T-cell (primary cell): ENCODE measurements around the gene PLXND1. TPM values are rescaled to one million over a fixed set of nuclear protein-coding genes. Genes with fewer than 3 reads are reported as not detected.

Source experiments
- ATAC-seq, 4 experiments: fragments of 200-7000 bp in 3 of 4; fragments of 150-1000 bp in 1 of 4; cut with Tn5 transposase; replicated peaks in 1 of 4; 1 replicate in 3 of 4; 2 replicates in 1 of 4; pipeline ENCODE4 v1.10.0; 2021; ENCODE audit warnings: moderate library complexity in 3 of 4, mild to moderate bottlenecking in 2 of 4, moderate number of reproducible peaks in 1 of 4
- CTCF ChIA-PET, 2 donors: fragments of 300-600 bp; sonication (Branson Sonifier 250); formaldehyde crosslinking; loops; one replicate each; lab custom pipeline; 2022; ENCODE audit warnings: antibody characterized with exemption in 2 of 2; lab: Charles Lee
- POLR2A ChIA-PET, 2 donors: fragments of 300-600 bp; sonication (Branson Sonifier 250); formaldehyde crosslinking; loops; one replicate each; lab custom pipeline; 2022; ENCODE audit warnings: antibody characterized with exemption in 2 of 2; lab: Charles Lee
- DNase-seq, 35 experiments: peaks; one replicate each; pipeline versions ENCODE4 v3.0.0 to v3.0.0-alpha.2; 2013 to 2023
- H3K27ac ChIP-seq: one replicate; pipeline ENCODE4 v1.5.1; 2013; ENCODE audit warnings: low read length
- H3K27me3 ChIP-seq, 2 experiments: replicated peaks in 1 of 2; 1 replicate in 1 of 2; 2 replicates in 1 of 2; pipeline versions ENCODE4 v1.6.1 to v1.7.0; 2013; ENCODE audit warnings: low read length in 1 of 2, mixed read lengths in 1 of 2; ENCODE audit not compliant: control insufficient read depth in 2 of 2, insufficient read depth in 2 of 2; ENCODE audit errors: extremely low read depth in 1 of 2
- H3K36me3 ChIP-seq, 2 donors: 1 replicate in 1 of 2; 2 replicates in 1 of 2; pipeline versions ENCODE4 v1.6.1 to v1.7.0; 2013; ENCODE audit warnings: low read length in 1 of 2; ENCODE audit not compliant: control insufficient read depth in 2 of 2, insufficient read depth in 1 of 2; ENCODE audit errors: extremely low read depth in 1 of 2
- H3K4me1 ChIP-seq, 2 experiments: 1 replicate in 1 of 2; 2 replicates in 1 of 2; pipeline versions ENCODE4 v1.6.1 to v1.7.0; 2013; ENCODE audit warnings: low read length in 2 of 2, mixed read lengths in 1 of 2; ENCODE audit not compliant: insufficient read depth in 2 of 2, control insufficient read depth in 1 of 2; ENCODE audit errors: extremely low read depth in 1 of 2
- H3K4me3 ChIP-seq, 2 donors: 1 replicate in 1 of 2; 2 replicates in 1 of 2; pipeline versions ENCODE4 v1.5.1 to v1.7.0; 2013; ENCODE audit warnings: mild to moderate bottlenecking in 2 of 2, low read length in 1 of 2, moderate library complexity in 1 of 2; ENCODE audit not compliant: control insufficient read depth in 1 of 2; ENCODE audit errors: extremely low read depth in 1 of 2
- H3K9me3 ChIP-seq: 2 replicates; pipeline ENCODE4 v1.7.0; 2013
- H3K27ac Mint-ChIP-seq, 2 donors: one replicate each; pipeline ENCODE4 v1.8.0; 2020 to 2021; ENCODE audit warnings: mild to moderate bottlenecking in 2 of 2, mixed read lengths in 2 of 2
- H3K27me3 Mint-ChIP-seq, 2 donors: one replicate each; pipeline ENCODE4 v1.8.0; 2021 to 2022; ENCODE audit warnings: mixed read lengths in 2 of 2
- H3K36me3 Mint-ChIP-seq: one replicate; pipeline ENCODE4 v1.8.0; 2021; ENCODE audit warnings: mixed read lengths
- H3K4me1 Mint-ChIP-seq, 3 donors: one replicate each; pipeline ENCODE4 v1.8.0; 2020 to 2022; ENCODE audit warnings: mixed read lengths in 3 of 3, mild to moderate bottlenecking in 1 of 3
- H3K4me3 Mint-ChIP-seq, 3 donors: one replicate each; pipeline ENCODE4 v1.8.0; 2020 to 2022; ENCODE audit warnings: mild to moderate bottlenecking in 3 of 3, mixed read lengths in 3 of 3, moderate library complexity in 3 of 3
- H3K9me3 Mint-ChIP-seq, 3 donors: one replicate each; pipeline ENCODE4 v1.8.0; 2020 to 2022; ENCODE audit warnings: mixed read lengths in 3 of 3
- WGBS: methylation state at CpG from one replicate; pipeline ENCODE4 v1.1.5; 2013; ENCODE audit warnings: missing lambda C conversion rate; ENCODE audit not compliant: insufficient coverage; 5-methylcytosine and 5-hydroxymethylcytosine counted together
- total RNA-seq, 35 experiments: library from RNA in 6 of 35; stranded (reverse) in 6 of 35; fragments of 120-200 nt in 1 of 35; gene quantifications; one replicate each; pipeline versions ENCODE4 v1.2.1 to v1.2.4 and lab custom pipeline; 2013 to 2026

Gene PLXND1
- total RNA-seq, 5 donors from 2014 or later (not counting 1 experiment from before 2014, with no cell fraction given): 13.6 to 53.3 (median 44.9) TPM

DNA sequence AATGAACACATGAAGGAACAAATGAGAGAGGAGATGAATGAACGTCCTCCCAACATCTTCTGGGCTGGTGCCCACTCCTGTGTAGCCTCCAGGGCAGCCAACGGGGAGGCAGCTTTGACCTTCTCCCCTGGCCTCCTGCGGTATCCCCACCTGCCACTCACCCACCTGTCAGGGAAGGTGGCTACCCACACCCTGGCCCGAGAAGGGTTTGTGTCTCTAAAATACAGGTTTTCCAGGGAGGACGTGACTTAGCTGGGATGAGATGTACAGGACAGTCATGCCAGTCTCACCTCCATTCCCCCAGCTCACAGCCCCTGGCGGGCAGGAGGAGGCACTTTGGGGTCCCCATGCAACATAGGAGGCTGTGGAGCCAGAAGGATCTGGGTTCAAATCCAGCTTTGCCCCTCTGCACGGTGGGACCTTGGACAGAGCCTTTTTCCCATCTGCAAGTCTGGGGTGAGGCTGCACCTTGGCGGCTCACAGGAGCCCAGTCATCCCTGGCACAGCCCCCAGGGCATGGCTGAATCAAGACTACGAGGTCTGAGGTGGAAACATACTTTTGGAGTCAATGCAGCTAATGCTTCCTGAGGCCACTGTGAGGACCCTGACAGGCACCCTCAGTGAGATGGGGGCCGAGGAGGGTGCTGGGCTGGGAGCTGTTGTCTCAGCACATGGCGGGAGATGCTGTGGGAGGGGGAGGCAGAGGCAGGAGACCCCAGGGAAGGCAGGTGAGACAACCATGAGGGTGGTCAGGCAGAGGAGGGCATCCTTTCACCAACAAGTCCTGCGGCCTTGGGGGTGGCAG lies 11.1 kb upstream of the PLXND1 start:
- no peak for ATAC-seq
- H3K36me3 ChIP-seq: no peaks in the 10 kb centered on the region
- peaks cover 0 to 23% of the 10 kb centered on the region in 2 experiments for H3K27me3 ChIP-seq
- Mint-ChIP-seq H3K9me3 (no peaks in the 10 kb centered on the region), H3K27ac (no peak overlapping the region), H3K4me3 (no peak overlapping the region), H3K36me3 (no peaks in the 10 kb centered on the region), H3K27me3 (peaks cover 6% of the 10 kb centered on the region in 2 donors), H3K4me1 (peaks cover 7 to 9% (median 9%) of the 10 kb centered on the region in 3 donors)
- no peaks in the 10 kb centered on the region for H3K9me3 ChIP-seq
- ChIA-PET CTCF (no interaction called here), POLR2A (no interaction called here)
- H3K4me3 ChIP-seq: no peak overlapping the region
- H3K27ac ChIP-seq: no peak overlapping the region
- peaks cover 2 to 20% of the 10 kb centered on the region in 2 experiments for H3K4me1 ChIP-seq
- WGBS: 78% methylated on average over 6 of the region's 12 CpGs
- DNase-seq: no peak

DNA sequence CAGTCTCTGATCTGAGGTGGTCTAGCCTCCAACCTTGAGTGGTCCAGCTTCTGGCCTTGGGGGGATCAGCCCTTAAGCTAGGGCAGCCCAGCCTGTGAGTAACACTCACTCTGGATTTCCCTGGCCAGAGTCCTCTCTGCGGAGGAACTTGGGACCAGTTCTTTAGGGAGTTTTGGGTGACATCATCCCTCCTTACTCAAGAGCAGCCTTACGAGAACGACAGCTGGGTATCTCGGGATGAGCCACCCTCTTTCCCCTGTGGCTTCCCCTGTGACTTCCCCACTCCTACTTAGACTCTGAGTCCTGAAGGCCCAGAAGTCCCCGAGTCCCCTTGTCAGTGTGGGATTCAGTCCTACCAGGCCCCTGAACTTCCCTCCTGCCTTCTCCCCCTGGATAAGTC lies 10.2 kb upstream of the PLXND1 start:
- Histone ChIP-seq H3K4me3 (no peak overlapping the region), H3K27me3 (peaks cover 0 to 23% of the 10 kb centered on the region in 2 experiments), H3K9me3 (no peaks in the 10 kb centered on the region), H3K27ac (no peak overlapping the region), H3K4me1 (peaks cover 2 to 20% of the 10 kb centered on the region in 2 experiments), H3K36me3 (no peaks in the 10 kb centered on the region)
- DNase-seq (no peak), ATAC-seq (no peak)
- Mint-ChIP-seq H3K9me3 (no peaks in the 10 kb centered on the region), H3K27ac (no peak overlapping the region), H3K4me3 (no peak overlapping the region), H3K36me3 (no peaks in the 10 kb centered on the region), H3K4me1 (peaks cover 7 to 9% (median 9%) of the 10 kb centered on the region in 3 donors), H3K27me3 (peaks cover 6% of the 10 kb centered on the region in 2 donors)
- WGBS: 76% methylated on average over 2 of the region's 5 CpGs
- CTCF ChIA-PET: interaction anchor here in 1 of 2 donors (0.6 kb wide), 1 partner anchor 125 kb away, joined by 3 read pairs; no protein-coding TSS in a partner anchor
- POLR2A ChIA-PET: no interaction called here

DNA sequence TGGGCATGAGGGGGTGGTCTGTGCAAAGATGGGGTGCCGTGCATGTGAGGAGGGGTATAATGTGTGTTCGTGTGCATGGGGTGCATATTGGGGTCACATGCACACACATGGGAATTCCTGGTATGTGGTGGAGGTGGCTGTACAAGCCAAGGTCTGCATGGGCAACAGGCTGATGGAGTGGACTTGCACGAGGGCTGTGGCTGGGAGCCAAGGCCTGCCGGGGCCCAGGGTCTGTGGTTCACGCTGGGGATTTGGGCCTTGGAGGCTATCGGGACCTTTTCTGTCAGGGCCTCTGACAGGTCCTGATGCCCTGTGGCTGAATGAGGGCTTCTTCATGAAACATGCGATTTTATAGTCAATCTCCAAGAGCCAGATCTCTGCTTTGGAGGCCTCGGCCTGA lies 9.8 kb upstream of the PLXND1 start:
- Mint-ChIP-seq H3K4me3 (no peak overlapping the region), H3K9me3 (no peaks in the 10 kb centered on the region), H3K36me3 (no peaks in the 10 kb centered on the region), H3K27ac (no peak overlapping the region), H3K27me3 (peaks cover 6% of the 10 kb centered on the region in 2 donors), H3K4me1 (peaks cover 7 to 9% (median 9%) of the 10 kb centered on the region in 3 donors)
- ChIA-PET CTCF (no interaction called here), POLR2A (no interaction called here)
- H3K9me3 ChIP-seq: no peaks in the 10 kb centered on the region
- H3K4me3 ChIP-seq: no peak overlapping the region
- peaks cover 0 to 21% of the 10 kb centered on the region in 2 experiments for H3K27me3 ChIP-seq
- H3K27ac ChIP-seq: no peak overlapping the region
- DNase-seq (no peak), ATAC-seq (no peak)
- no peaks in the 10 kb centered on the region for H3K36me3 ChIP-seq
- peaks cover 2 to 20% of the 10 kb centered on the region in 2 experiments for H3K4me1 ChIP-seq
- 85% methylated on average over 8 of the region's 8 CpGs for WGBS

DNA sequence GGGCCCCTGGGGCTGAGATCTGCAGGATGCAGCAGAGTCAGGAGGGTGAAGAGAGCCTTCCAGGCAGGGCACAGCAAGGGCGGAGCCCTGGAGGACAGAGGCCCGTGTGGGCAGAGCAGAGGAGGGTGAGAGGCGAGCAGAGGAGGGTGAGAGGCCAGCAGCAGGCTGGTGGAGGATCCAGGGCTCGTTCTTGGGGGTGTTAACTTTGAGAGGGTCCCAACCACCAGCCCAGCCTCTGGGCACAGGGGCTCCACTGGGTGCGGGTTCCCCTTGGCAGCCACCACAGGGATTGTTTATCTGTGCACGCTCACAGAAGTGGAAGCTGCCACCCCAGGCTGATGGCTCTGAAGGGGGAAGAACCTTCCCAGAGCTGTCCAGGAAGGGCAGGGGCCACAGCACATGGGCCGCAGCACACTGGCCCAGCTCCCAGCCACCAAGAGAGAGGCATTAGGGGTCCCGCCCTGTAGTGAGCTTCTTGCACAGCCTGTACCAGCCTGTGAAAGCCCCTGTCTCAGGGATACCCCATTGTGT lies 9.3 kb upstream of the PLXND1 start:
- H3K4me1 ChIP-seq: peaks cover 2 to 20% of the 10 kb centered on the region in 2 experiments
- DNase-seq: no peak
- peaks cover 0 to 20% of the 10 kb centered on the region in 2 experiments for H3K27me3 ChIP-seq
- H3K9me3 Mint-ChIP-seq: no peaks in the 10 kb centered on the region
- H3K4me1 Mint-ChIP-seq: peaks cover 7 to 9% (median 9%) of the 10 kb centered on the region in 3 donors
- ChIA-PET POLR2A (no interaction called here), CTCF (no interaction called here)
- H3K27ac ChIP-seq: no peak overlapping the region
- H3K36me3 Mint-ChIP-seq: no peaks in the 10 kb centered on the region
- H3K36me3 ChIP-seq: no peaks in the 10 kb centered on the region
- H3K4me3 Mint-ChIP-seq: no peak overlapping the region
- ATAC-seq: no peak
- H3K27ac Mint-ChIP-seq: no peak overlapping the region
- WGBS: 75% methylated on average over 8 of the region's 8 CpGs
- no peaks in the 10 kb centered on the region for H3K9me3 ChIP-seq
- no peak overlapping the region for H3K4me3 ChIP-seq
- peaks cover 6% of the 10 kb centered on the region in 2 donors for H3K27me3 Mint-ChIP-seq

DNA sequence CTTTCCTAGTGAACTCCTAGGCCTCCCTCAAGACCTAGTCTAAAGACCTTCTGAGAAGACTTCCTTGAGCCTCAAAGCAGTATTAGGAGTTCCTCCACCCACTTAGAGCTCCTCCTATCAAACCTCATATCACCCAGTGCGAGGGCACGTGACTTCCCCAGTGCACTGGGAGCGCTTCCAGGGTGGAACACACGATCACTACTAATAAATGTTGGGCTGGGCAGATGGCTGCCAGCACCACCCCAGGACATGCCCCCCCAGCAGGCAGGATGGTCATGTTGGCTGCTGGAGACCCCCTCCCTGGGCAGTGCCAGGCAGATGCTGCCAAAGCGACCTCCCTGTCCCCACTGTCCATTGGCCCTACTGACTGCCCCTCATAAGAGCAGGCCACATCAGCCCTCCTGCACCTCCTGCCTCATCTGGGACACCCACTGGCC lies 8.5 kb upstream of the PLXND1 start:
- H3K4me3 Mint-ChIP-seq: no peak overlapping the region
- no peaks in the 10 kb centered on the region for H3K9me3 ChIP-seq
- no peak overlapping the region for H3K27ac Mint-ChIP-seq
- H3K36me3 ChIP-seq: no peaks in the 10 kb centered on the region
- no peaks in the 10 kb centered on the region for H3K36me3 Mint-ChIP-seq
- peaks cover 0 to 20% of the 10 kb centered on the region in 2 experiments for H3K27me3 ChIP-seq
- peaks cover 2 to 20% of the 10 kb centered on the region in 2 experiments for H3K4me1 ChIP-seq
- WGBS: 81% methylated on average over 3 of the region's 5 CpGs
- H3K27ac ChIP-seq: no peak overlapping the region
- H3K9me3 Mint-ChIP-seq: no peaks in the 10 kb centered on the region
- H3K4me3 ChIP-seq: no peak overlapping the region
- H3K4me1 Mint-ChIP-seq: peaks cover 7 to 9% (median 9%) of the 10 kb centered on the region in 3 donors
- ATAC-seq (no peak), DNase-seq (no peak)
- ChIA-PET CTCF (no interaction called here), POLR2A (no interaction called here)
- peaks cover 6% of the 10 kb centered on the region in 2 donors for H3K27me3 Mint-ChIP-seq

DNA sequence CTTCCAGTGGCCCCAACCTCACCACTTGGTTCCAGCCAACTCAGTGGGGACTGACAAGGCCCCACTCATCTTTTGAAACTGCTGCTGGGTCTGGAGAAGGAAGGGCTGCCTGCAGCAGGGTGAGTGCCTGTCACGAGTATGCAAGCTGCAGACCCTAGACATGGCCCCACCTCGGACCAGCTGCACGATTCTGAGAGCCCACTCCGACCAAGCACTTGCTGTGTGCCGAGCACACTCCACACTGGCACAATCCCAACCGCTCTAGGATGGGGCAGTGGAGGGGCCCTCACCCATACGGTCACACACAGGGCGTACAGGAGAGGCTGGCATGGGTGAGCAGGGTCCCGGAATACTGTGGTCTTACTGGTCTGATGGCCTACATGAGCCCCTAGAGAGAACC lies 8.0 kb upstream of the PLXND1 start:
- ATAC-seq: no peak
- H3K4me3 Mint-ChIP-seq: no peak overlapping the region
- peaks cover 6% of the 10 kb centered on the region in 2 donors for H3K27me3 Mint-ChIP-seq
- CTCF ChIA-PET: interaction anchor here in 1 of 2 donors (0.6 kb wide), 1 partner anchor 318 kb away, joined by 3 read pairs; no protein-coding TSS in a partner anchor
- H3K27ac Mint-ChIP-seq: no peak overlapping the region
- H3K9me3 Mint-ChIP-seq: no peaks in the 10 kb centered on the region
- DNase-seq: no peak
- H3K4me1 Mint-ChIP-seq: peaks cover 7 to 9% (median 9%) of the 10 kb centered on the region in 3 donors
- no peaks in the 10 kb centered on the region for H3K36me3 ChIP-seq
- no peaks in the 10 kb centered on the region for H3K9me3 ChIP-seq
- POLR2A ChIA-PET: no interaction called here
- H3K4me3 ChIP-seq: no peak overlapping the region
- WGBS: 93% methylated on average over 8 of the region's 9 CpGs
- peaks cover 2 to 20% of the 10 kb centered on the region in 2 experiments for H3K4me1 ChIP-seq
- H3K27ac ChIP-seq: no peak overlapping the region
- peaks cover 0 to 15% of the 10 kb centered on the region in 2 experiments for H3K27me3 ChIP-seq
- no peaks in the 10 kb centered on the region for H3K36me3 Mint-ChIP-seq
